HEK293 (cell line): ENCODE measurements around the gene XPO1.

Experiments used
- CTCF ChIP-seq: fragments of 450-650 bp; formaldehyde crosslinking; IDR thresholded peaks from 2 replicates; pipeline ENCODE4 v1.5.1; 2016; ENCODE audit warnings: missing biosample characterization, missing genetic modification characterization
- OSR2 ChIP-seq: fragments of 450-650 bp; formaldehyde crosslinking; IDR thresholded peaks from 2 replicates; pipeline ENCODE4 v1.5.1; 2016; ENCODE audit warnings: missing biosample characterization, missing genetic modification characterization
- ZBTB10 ChIP-seq: fragments of 450-650 bp; formaldehyde crosslinking; IDR thresholded peaks from 2 replicates; pipeline ENCODE4 v1.5.1; 2016; ENCODE audit warnings: missing biosample characterization, missing genetic modification characterization
- ZNF114 ChIP-seq: fragments of 450-650 bp; formaldehyde crosslinking; IDR thresholded peaks from 2 replicates; pipeline ENCODE4 v1.5.0; 2017; ENCODE audit warnings: missing biosample characterization, missing genetic modification characterization
- ZNF24 ChIP-seq: fragments of 450-650 bp; formaldehyde crosslinking; IDR thresholded peaks from 2 replicates; pipeline ENCODE4 v1.5.1; 2016; ENCODE audit warnings: missing biosample characterization, missing genetic modification characterization
- ZNF292 ChIP-seq: fragments of 450-650 bp; formaldehyde crosslinking; IDR thresholded peaks from 2 replicates; pipeline ENCODE4 v1.5.1; 2016; ENCODE audit warnings: low read depth, missing biosample characterization, missing genetic modification characterization, borderline replicate concordance
- ZNF324 ChIP-seq: fragments of 450-650 bp; formaldehyde crosslinking; IDR thresholded peaks from 2 replicates; pipeline ENCODE4 v1.5.1; 2016; ENCODE audit warnings: missing biosample characterization, missing genetic modification characterization
- ZNF561 ChIP-seq: fragments of 450-650 bp; IDR thresholded peaks from 2 replicates; pipeline ENCODE4 v1.5.1; 2018; ENCODE audit warnings: missing biosample characterization, missing genetic modification characterization, borderline replicate concordance
- ZNF610 ChIP-seq: fragments of 450-650 bp; formaldehyde crosslinking; IDR thresholded peaks from 2 replicates; pipeline ENCODE4 v1.5.1; 2016; ENCODE audit warnings: missing biosample characterization, missing genetic modification characterization, borderline replicate concordance
- ZNF830 ChIP-seq: fragments of 450-650 bp; IDR thresholded peaks from 2 replicates; pipeline ENCODE4 v1.5.0; 2018; ENCODE audit warnings: missing biosample characterization, missing genetic modification characterization, low read depth, mild to moderate bottlenecking, moderate library complexity

- TF ChIP-seq ZNF610 (tag by site-specific recombination) (no peak), CTCF (tag by site-specific recombination) (no peak), OSR2 (tag by site-specific recombination) (no peak), ZNF24 (tag by site-specific recombination) (no peak), ZNF324 (tag by site-specific recombination) (no peak), ZNF561 (tag by site-specific recombination) (no peak), ZNF830 (no peak), ZNF114 (no peak), ZNF292 (tag by site-specific recombination) (no peak), ZBTB10 (tag by site-specific recombination) (no peak)
Measured at GRCh38 chr2:61535449-61535848, 2.7 kb downstream of the XPO1 start.
